ENCODE results near the gene ZNF154. TPM values are rescaled to one million over a fixed set of nuclear protein-coding genes. Genes with fewer than 3 reads are reported as not detected.

Gene ZNF154
- total RNA-seq, 1 experiment from 2014 or later, result not detected

- no peak overlapping the region for H3K9ac ChIP-seq (ENCODE audit: low read length)
- H3K9me2 ChIP-seq (replicated peaks; ENCODE audit: low read length), result no peaks in the 10 kb centered on the region
- H4K20me1 ChIP-seq (ENCODE audit: low read length), result no peaks in the 10 kb centered on the region
- ChIA-PET CTCF (no interaction called here), POLR2A (ENCODE audit: unreplicated experiment) (no interaction called here)
- intact Hi-C loops (cut with micrococcal nuclease), result no loop called here
- TF ChIP-seq EZH2 (IDR thresholded peaks at IDR 0.05; ENCODE audit: low read length, unreplicated experiment), result no peak
- TF ChIP-seq CTCF (conservative IDR thresholded peaks at IDR 0.05; ENCODE audit: low read depth, low read length), result no peak
- no peak for TF ChIP-seq EZH2phosphoT487 (IDR thresholded peaks at IDR 0.05; ENCODE audit: borderline replicate concordance, low read length)
- H3K4me3 ChIP-seq (ENCODE audit: low read length), result no peak overlapping the region
- no peaks in the 10 kb centered on the region for H3F3A ChIP-seq (ENCODE audit: low read length, unreplicated experiment)
- DNase-seq (no peak), ATAC-seq (no peak)
- H3K36me3 ChIP-seq (ENCODE audit: low read depth, low read length), result no peaks in the 10 kb centered on the region
- no peak overlapping the region for H2AFZ ChIP-seq (ENCODE audit: low read length)
- H3K79me2 ChIP-seq (ENCODE audit: low read length), result no peaks in the 10 kb centered on the region
- peaks cover 16% of the 10 kb centered on the region; the same call in 1 of the 2 replicates for H3K9me3 ChIP-seq (ENCODE audit: low read length)
- H3K27ac ChIP-seq (ENCODE audit: low read length), result no peak overlapping the region
- BruUV-seq (replicated peaks), result no TSS peak
- H3K27me3 ChIP-seq (ENCODE audit: low read length), result no peaks in the 10 kb centered on the region
- no peak overlapping the region for H3K4me2 ChIP-seq (ENCODE audit: low read length)
- no peaks in the 10 kb centered on the region for H3K4me1 ChIP-seq (ENCODE audit: insufficient read depth, low read length)
These were observed 55.3 kb downstream of the ZNF154 start for GRCh38 chr19:57653689-57654088.

DNA sequence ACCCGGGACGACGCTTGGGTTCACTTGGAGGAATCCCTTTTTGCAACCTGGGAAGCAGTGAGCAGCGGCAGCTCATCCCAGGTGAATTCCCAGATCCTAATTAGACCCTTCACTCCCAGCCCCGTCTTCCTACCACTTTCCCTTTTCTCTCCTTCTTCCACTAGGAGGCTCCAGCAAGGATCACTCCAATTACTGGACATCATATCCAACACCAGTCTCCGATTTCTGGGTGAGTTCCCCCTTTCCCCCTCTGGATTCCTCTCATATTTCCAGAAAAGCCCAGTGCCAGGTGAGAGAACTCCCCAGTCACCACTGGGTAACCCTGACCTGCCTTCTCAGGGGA is 57.4 kb downstream of the ZNF154 start:
- Histone ChIP-seq H3K9me3 (ENCODE audit: low read length) (peaks cover 17% of the 10 kb centered on the region; the same call in 1 of the 2 replicates), H2AFZ (ENCODE audit: low read length) (no peak overlapping the region)
- CTCF ChIA-PET, result no interaction called here

More for the DNA sequence above, 57.4 kb downstream of the ZNF154 start:
- Histone ChIP-seq H3K36me3 (ENCODE audit: low read depth, low read length) (no peaks in the 10 kb centered on the region), H3K9me2 (replicated peaks; ENCODE audit: low read length) (no peaks in the 10 kb centered on the region), H3K79me2 (ENCODE audit: low read length) (no peaks in the 10 kb centered on the region), H3F3A (ENCODE audit: low read length, unreplicated experiment) (no peaks in the 10 kb centered on the region), H3K27ac (ENCODE audit: low read length) (no peak overlapping the region), H3K4me2 (ENCODE audit: low read length) (no peak overlapping the region), H4K20me1 (ENCODE audit: low read length) (no peaks in the 10 kb centered on the region), H3K4me3 (ENCODE audit: low read length) (no peak overlapping the region), H3K9ac (ENCODE audit: low read length) (no peak overlapping the region), H3K27me3 (ENCODE audit: low read length) (no peaks in the 10 kb centered on the region), H3K4me1 (ENCODE audit: insufficient read depth, low read length) (no peaks in the 10 kb centered on the region)
- intact Hi-C loops (cut with micrococcal nuclease), result no loop called here
- ATAC-seq, result no peak
- TF ChIP-seq EZH2 (IDR thresholded peaks at IDR 0.05; ENCODE audit: low read length, unreplicated experiment), result no peak
- peak; percentile 11; the same call in 1 of the 2 replicates for TF ChIP-seq CTCF (conservative IDR thresholded peaks at IDR 0.05; ENCODE audit: low read depth, low read length)
- TF ChIP-seq EZH2phosphoT487 (IDR thresholded peaks at IDR 0.05; ENCODE audit: borderline replicate concordance, low read length), result no peak
- BruUV-seq (replicated peaks), result no TSS peak
- DNase-seq, result no peak
- POLR2A ChIA-PET (ENCODE audit: unreplicated experiment), result no interaction called here

All from PC-3 (cell line).